ENCODE measurements around the gene VILL.
A peak's percentile ranks its signal among the peaks of the same experiment; 100 is the strongest.

The VILL gene

GRCh38 chr3:38016847-38017444 is 26.4 kb downstream of the VILL start:
- no peak for DNase-seq (ENCODE audit: low read depth in 1 of 2, low spot score in 1 of 2)

GRCh38 chr3:38017445-38018295 is 27.1 kb downstream of the VILL start:
- DNase-seq (ENCODE audit: low read depth in 1 of 2, low spot score in 1 of 2) = no peak

- no peak for DNase-seq (ENCODE audit: low read depth in 1 of 2, low spot score in 1 of 2)
Observed at GRCh38 chr3:38018296-38019266, 28.0 kb downstream of the VILL start.

- DNase-seq (ENCODE audit: low read depth in 1 of 2, low spot score in 1 of 2) = no peak
Observed at GRCh38 chr3:38019658-38020341, 29.2 kb downstream of the VILL start.

- no peak for DNase-seq (ENCODE audit: low read depth in 1 of 2, low spot score in 1 of 2)
Observed at GRCh38 chr3:38020342-38020726, 29.7 kb downstream of the VILL start.

- no peak for DNase-seq (ENCODE audit: low read depth in 1 of 2, low spot score in 1 of 2)
Observed at GRCh38 chr3:38021196-38021595, 30.6 kb downstream of the VILL start.

GRCh38 chr3:38022301-38022700 is 31.7 kb downstream of the VILL start:
- no peak for DNase-seq (ENCODE audit: low read depth in 1 of 2, low spot score in 1 of 2)

- no peak for DNase-seq (ENCODE audit: low read depth in 1 of 2, low spot score in 1 of 2)
Observed at GRCh38 chr3:38022896-38023709, 32.5 kb downstream of the VILL start.

- no peak for DNase-seq (ENCODE audit: low read depth in 1 of 2, low spot score in 1 of 2)
Observed at GRCh38 chr3:38026856-38027255, 36.3 kb downstream of the VILL start.

- DNase-seq (ENCODE audit: low read depth in 1 of 2, low spot score in 1 of 2) = no peak
Observed at GRCh38 chr3:38027466-38028465, 37.2 kb downstream of the VILL start.

- no peak for DNase-seq (ENCODE audit: low read depth in 1 of 2, low spot score in 1 of 2)
Observed at GRCh38 chr3:38028621-38029361, 38.2 kb downstream of the VILL start.

GRCh38 chr3:38029400-38030125 is 39.0 kb downstream of the VILL start, which contains the start of gene PLCD1:
Gene PLCD1 (minus strand): TSS chr3:38029642. CDS start chr3:38029539, 103 bp downstream.
- DNase-seq (ENCODE audit: low read depth in 1 of 2, low spot score in 1 of 2) = no peak

GRCh38 chr3:38030126-38031021 is 39.8 kb downstream of the VILL start:
- DNase-seq (ENCODE audit: low read depth in 1 of 2, low spot score in 1 of 2) = no peak

- peak in 1 of 2 donors; percentile 33 for DNase-seq (ENCODE audit: low read depth in 1 of 2, low spot score in 1 of 2)
Observed at GRCh38 chr3:38031022-38031994, 40.7 kb downstream of the VILL start.

- no peak for DNase-seq (ENCODE audit: low read depth in 1 of 2, low spot score in 1 of 2)
Observed at GRCh38 chr3:38032328-38032865, 41.8 kb downstream of the VILL start.
